ENCODE data around the gene KCNQ1OT1. TPM values are rescaled to one million over a fixed set of nuclear protein-coding genes. Genes with fewer than 3 reads are reported as not detected.

Gene KCNQ1OT1
- total RNA-seq, 1 experiment from 2014 or later, result 2.4 TPM

GRCh38 chr11:2630679-2631078, 69.1 kb downstream of the KCNQ1OT1 start:
- H3K27me3 Mint-ChIP-seq (ENCODE audit: low read depth), result peaks cover 100% of the 10 kb centered on the region; the same call in 1 of the 2 replicates

GRCh38 chr11:2625183-2625582, 74.6 kb downstream of the KCNQ1OT1 start:
- no peak overlapping the region for H3K4me3 Mint-ChIP-seq
- H3K4me1 Mint-ChIP-seq, result no peaks in the 10 kb centered on the region
- H3K36me3 Mint-ChIP-seq, result peaks cover 46% of the 10 kb centered on the region
- ATAC-seq (no peak), DNase-seq (ENCODE audit: low spot score) (no peak)
- H3K27ac Mint-ChIP-seq, result no peak overlapping the region
- CTCF ChIA-PET, result no interaction called here
- H3K9me3 Mint-ChIP-seq, result peaks cover 65% of the 10 kb centered on the region
- POLR2A ChIA-PET, result no interaction called here
- peaks cover 100% of the 10 kb centered on the region; the same call in 1 of the 2 replicates for H3K27me3 Mint-ChIP-seq (ENCODE audit: low read depth)
- TF ChIP-seq ZBTB43 (CRISPR knock-in tag; IDR thresholded peaks at IDR 0.05) (no peak), EMX1 (CRISPR knock-in tag; IDR thresholded peaks at IDR 0.05) (no peak), NR2C2 (CRISPR knock-in tag; IDR thresholded peaks at IDR 0.05) (no peak), SP1 (CRISPR knock-in tag; conservative IDR thresholded peaks at IDR 0.05) (no peak), MLX (CRISPR knock-in tag; IDR thresholded peaks at IDR 0.05) (no peak)

More at GRCh38 chr11:2630679-2631078, 69.1 kb downstream of the KCNQ1OT1 start:
- no peak for ATAC-seq
- POLR2A ChIA-PET, result no interaction called here
- Mint-ChIP-seq H3K9me3 (peaks cover 78% of the 10 kb centered on the region), H3K36me3 (peaks cover 81% of the 10 kb centered on the region), H3K4me3 (no peak overlapping the region), H3K4me1 (no peaks in the 10 kb centered on the region), H3K27ac (no peak overlapping the region)
- TF ChIP-seq ZNF671 (CRISPR knock-in tag; IDR thresholded peaks at IDR 0.05), result no peak
- no peak for TF ChIP-seq IRF2 (CRISPR knock-in tag; IDR thresholded peaks at IDR 0.05; ENCODE audit: borderline replicate concordance, low read depth)
- TF ChIP-seq ZNF532 (CRISPR knock-in tag; IDR thresholded peaks at IDR 0.05; ENCODE audit: borderline replicate concordance), result no peak
- no peak for TF ChIP-seq USF2 (CRISPR knock-in tag; IDR thresholded peaks at IDR 0.05)
- TF ChIP-seq CREM (CRISPR knock-in tag; IDR thresholded peaks at IDR 0.05), result no peak
- no peak for TF ChIP-seq JAZF1 (CRISPR knock-in tag; IDR thresholded peaks at IDR 0.05)
- no peak for TF ChIP-seq ZNF121 (CRISPR knock-in tag; IDR thresholded peaks at IDR 0.05)
- no peak for TF ChIP-seq TEAD1 (CRISPR knock-in tag; IDR thresholded peaks at IDR 0.05)
- TF ChIP-seq EMX1 (CRISPR knock-in tag; IDR thresholded peaks at IDR 0.05), result no peak
- no peak for TF ChIP-seq ATF1 (CRISPR knock-in tag; IDR thresholded peaks at IDR 0.05)
- no peak for TF ChIP-seq FOXJ3 (CRISPR knock-in tag; IDR thresholded peaks at IDR 0.05; ENCODE audit: borderline replicate concordance)
- TF ChIP-seq ZSCAN18 (CRISPR knock-in tag; IDR thresholded peaks at IDR 0.05), result no peak
- no peak for TF ChIP-seq TCF7 (CRISPR knock-in tag; IDR thresholded peaks at IDR 0.05; ENCODE audit: low read depth)
- DNase-seq (ENCODE audit: low spot score), result no peak
- CTCF ChIA-PET, result no interaction called here
